Adrenal gland (tissue), 12 donors: Measurements from ENCODE around the gene POC1A. TPM values are rescaled to one million over a fixed set of nuclear protein-coding genes. Genes with fewer than 3 reads are reported as not detected.

Experiments
- DNase-seq, 7 donors: peaks; one replicate each; pipeline ENCODE4 v3.0.0-alpha.2; 2019 to 2020
- H3K27ac ChIP-seq, 5 donors: fragments of 200-600 bp; sonication (generic) in 4 of 5; 1 replicate in 3 of 5; 2 replicates in 2 of 5; pipeline versions ENCODE4 v1.5.1 to v1.8.0; 2016 to 2020; ENCODE audit warnings: mild to moderate bottlenecking in 1 of 5
- H3K27me3 ChIP-seq: fragments of 200-600 bp; 2 replicates; pipeline ENCODE4 v1.8.0; 2021
- H3K36me3 ChIP-seq, 2 donors: fragments of 200-600 bp; replicated peaks in 1 of 2; 1 replicate in 1 of 2; 2 replicates in 1 of 2; pipeline versions ENCODE4 v1.5.1 to v1.8.0; 2018 to 2022
- H3K4me1 ChIP-seq, 2 donors: fragments of 200-600 bp; replicated peaks in 1 of 2; 1 replicate in 1 of 2; 2 replicates in 1 of 2; pipeline versions ENCODE4 v1.5.1 to v1.8.0; 2018 to 2021
- H3K4me3 ChIP-seq, 4 donors: fragments of 200-600 bp; sonication (generic) in 3 of 4; one replicate each; pipeline ENCODE4 v1.5.1; 2016 to 2018
- H3K9me3 ChIP-seq, 3 donors: fragments of 200-600 bp; sonication (generic) in 1 of 3; replicated peaks in 1 of 3; 1 replicate in 2 of 3; 2 replicates in 1 of 3; pipeline versions ENCODE4 v1.5.1 to v1.8.0; 2016 to 2021
- CTCF ChIP-seq, 6 experiments: fragments of 450-650 bp in 4 of 6; fragments of 200-600 bp in 2 of 6; sonication (generic) in 1 of 6; IDR thresholded peaks; 1 replicate in 5 of 6; 2 replicates in 1 of 6; pipeline versions ENCODE4 v1.5.1 to v1.8.0; 2016 to 2021; ENCODE audit warnings: antibody characterized with exemption in 6 of 6, mild to moderate bottlenecking in 2 of 6, moderate library complexity in 1 of 6
- POLR2A ChIP-seq, 2 donors: fragments of 450-650 bp; IDR thresholded peaks; one replicate each; pipeline ENCODE4 v1.6.1; 2017; ENCODE audit warnings: antibody characterized with exemption in 2 of 2, mild to moderate bottlenecking in 2 of 2, moderate library complexity in 1 of 2
- WGBS, 4 donors: extraction: QIAGEN DNeasy Blood & Tissue Kit in 2 of 4; methylation state at CpG; one replicate each; pipeline versions ENCODE4 v1.1.5 to v1.1.7; 2013 to 2017; 5-methylcytosine and 5-hydroxymethylcytosine counted together
- intact Hi-C, 2 donors: fragments of 100-400 bp; cut with DNase I; formaldehyde crosslinking; loops; one replicate each; pipeline versions ENCODE4 v1.14.1 to v1.15.0; 2022 to 2023
- polyA plus RNA-seq, 3 donors: library from polyadenylated mRNA; stranded (reverse); fragments of 200-250 nt in 2 of 3; fragments of 350-450 nt in 1 of 3; fragmentation: Illumina TruSeq in 1 of 3; extraction: RNeasy Lipid Tissue Mini Kit (QIAGEN cat#74804) in 1 of 3; gene quantifications; one replicate each; pipeline ENCODE4 v1.2.3, GENCODE V29; 2013 to 2014
- total RNA-seq, 9 donors: library from RNA; depleted of rRNA in 4 of 9; stranded (reverse); fragments of >200 nt in 4 of 9; fragments of 120-200 nt in 1 of 9; fragmentation: NEBNext Ultra II Directional in 1 of 9; extraction: Animal tissue kit (Norgen Biotek cat#: 25700) in 1 of 9; gene quantifications; one replicate each; pipeline versions ENCODE4 v1.1.0 to v1.2.4, GENCODE V29; 2013 to 2023
- donor health status: healthy with polysubstance abuse.
- donor health status: Bipolar disorder and iron deficiency.
- donor health status: DM: yes; HTN: yes; CAD: no.
- donor health status: DM: no; HTN: no; CAD: no.
- donor health status: DM: no; HTN: no; CAD: no.
- donor health status: DM: yes; HTN: yes; CAD: no.

POC1A gene
- total and polyA plus RNA-seq, 12 donors: 2.0 to 8.4 (median 5.5) TPM

- no peaks in the 10 kb centered on the region for H3K9me3 ChIP-seq
- intact Hi-C loops: no loop called here
- TF ChIP-seq POLR2A (IDR thresholded peaks at IDR 0.05) (no peak), CTCF (IDR thresholded peaks at IDR 0.05) (no peak)
- DNase-seq: no peak
- 79 to 92% (median 84%) methylated on average over 7 to 20 of the region's 20 CpGs for WGBS, 4 donors
- H3K4me3 ChIP-seq: no peak overlapping the region
- H3K36me3 ChIP-seq: peaks cover 0 to 39% of the 10 kb centered on the region in 2 donors
- no peaks in the 10 kb centered on the region for H3K27me3 ChIP-seq
- peak overlapping the region in 2 of 5 donors; percentile 47 to 77 for H3K27ac ChIP-seq
- H3K4me1 ChIP-seq: peaks cover 26 to 44% of the 10 kb centered on the region in 2 donors
These were observed 106.8 kb downstream of the POC1A start for GRCh38 chr3:52047295-52047960.

- Histone ChIP-seq H3K27ac (peak overlapping the region in 2 of 5 donors; percentile 47 to 77), H3K36me3 (peaks cover 0 to 34% of the 10 kb centered on the region in 2 donors), H3K9me3 (no peaks in the 10 kb centered on the region), H3K27me3 (no peaks in the 10 kb centered on the region), H3K4me1 (peaks cover 20 to 38% of the 10 kb centered on the region in 2 donors), H3K4me3 (no peak overlapping the region)
- WGBS, 4 donors: 55 to 81% (median 67%) methylated on average over 4 to 7 of the region's 7 CpGs
- no peak for TF ChIP-seq POLR2A (IDR thresholded peaks at IDR 0.05)
- TF ChIP-seq CTCF (IDR thresholded peaks at IDR 0.05): no peak
- no peak for DNase-seq
- intact Hi-C loops: no loop called here
These were observed 107.4 kb downstream of the POC1A start for GRCh38 chr3:52046902-52047239.

- Histone ChIP-seq H3K4me1 (peaks cover 15 to 33% of the 10 kb centered on the region in 2 donors), H3K36me3 (peaks cover 0 to 29% of the 10 kb centered on the region in 2 donors), H3K27me3 (no peaks in the 10 kb centered on the region), H3K4me3 (no peak overlapping the region), H3K27ac (peak overlapping the region in 2 of 5 donors; percentile 47 to 77), H3K9me3 (no peaks in the 10 kb centered on the region)
- peak in 6 of 7 donors; percentile 68 to 91 (median 75) for DNase-seq
- 52 to 68% (median 61%) methylated on average over 11 to 12 of the region's 12 CpGs for WGBS, 4 donors
- intact Hi-C loops: no loop called here
- TF ChIP-seq POLR2A (IDR thresholded peaks at IDR 0.05) (no peak), CTCF (IDR thresholded peaks at IDR 0.05) (no peak)
These were observed 107.9 kb downstream of the POC1A start for GRCh38 chr3:52046186-52046901.

- DNase-seq: no peak
- Histone ChIP-seq H3K4me1 (peaks cover 11 to 21% of the 10 kb centered on the region in 2 donors), H3K4me3 (no peak overlapping the region), H3K27ac (peak overlapping the region in 1 of 5 donors; percentile 21), H3K27me3 (no peaks in the 10 kb centered on the region), H3K9me3 (no peaks in the 10 kb centered on the region), H3K36me3 (peaks cover 0 to 16% of the 10 kb centered on the region in 2 donors)
- intact Hi-C loops: no loop called here
- WGBS, 4 donors: 93 to 97% (median 94%) methylated on average over 8 to 18 of the region's 18 CpGs
- TF ChIP-seq CTCF (IDR thresholded peaks at IDR 0.05) (no peak), POLR2A (IDR thresholded peaks at IDR 0.05) (no peak)
These were observed 109.2 kb downstream of the POC1A start for GRCh38 chr3:52044869-52045619.
